Sigmoid colon (tissue), 4 donors: Measurements from ENCODE around the gene PSAP.

Experiments used
- CTCF ChIP-seq, 4 experiments: fragments of 450-650 bp in 3 of 4; fragments of 200-600 bp in 1 of 4; IDR thresholded peaks; one replicate each; pipeline ENCODE4 v1.5.1; 2016 to 2019; ENCODE audit warnings: antibody characterized with exemption in 4 of 4, mild to moderate bottlenecking in 3 of 4, moderate library complexity in 2 of 4
- EP300 ChIP-seq, 4 donors: sonication (generic); formaldehyde crosslinking; IDR thresholded peaks; one replicate each; pipeline ENCODE4 v1.6.1; 2017; ENCODE audit warnings: antibody characterized with exemption in 4 of 4
- POLR2A ChIP-seq, 2 donors: fragments of 450-650 bp; IDR thresholded peaks; one replicate each; pipeline ENCODE4 v1.6.1; 2016; ENCODE audit warnings: antibody characterized with exemption in 2 of 2, mild to moderate bottlenecking in 2 of 2, moderate library complexity in 2 of 2
- POLR2AphosphoS5 ChIP-seq, 4 donors: sonication (generic); formaldehyde crosslinking; IDR thresholded peaks; one replicate each; pipeline ENCODE4 v1.6.1; 2017; ENCODE audit warnings: antibody characterized with exemption in 4 of 4

GRCh38 chr10:71807557-71808510 lies 43.2 kb downstream of the PSAP start:
- no peak for TF ChIP-seq CTCF (IDR thresholded peaks at IDR 0.05)
- TF ChIP-seq POLR2A (IDR thresholded peaks at IDR 0.05) = no peak
- TF ChIP-seq EP300 (IDR thresholded peaks at IDR 0.05) = no peak
- TF ChIP-seq POLR2AphosphoS5 (IDR thresholded peaks at IDR 0.05) = no peak
